IPS DF 4.7 (cell line): ENCODE data around the gene PARP9.

Experiments
- DNase-seq: peaks from one replicate; pipeline ENCODE4 v3.0.0-alpha.2; 2013; ENCODE audit warnings: low spot score; ENCODE audit errors: extremely low read depth

The PARP9 gene

GRCh38 chr3:122488262-122488973 lies 75.7 kb downstream of the PARP9 start:
- no peak for DNase-seq

GRCh38 chr3:122484985-122485384 lies 79.1 kb downstream of the PARP9 start:
- DNase-seq, result no peak

GRCh38 chr3:122481390-122481789 lies 82.7 kb downstream of the PARP9 start:
- no peak for DNase-seq
